Smooth muscle cell of trachea (primary cell): ENCODE data around the gene ZNF205. TPM values are rescaled to one million over a fixed set of nuclear protein-coding genes. Genes with fewer than 3 reads are reported as not detected.

ENCODE experiments used
- total RNA-seq: library from RNA; depleted of rRNA; stranded (reverse); fragments of >200 nt; gene quantifications from 2 replicates; pipeline ENCODE4 v1.2.1, GENCODE V29; 2014

ZNF205 gene
- total RNA-seq: 17.6 and 25.1 TPM in 2 replicates

GRCh38 chr16:3112058-3112880 is at the start of gene ZNF205:
TSS of gene ZNF205 (plus strand) at chr16:3112586. CDS start at chr16:3113431, 845 bp downstream.

GRCh38 chr16:3065069-3065741 is 47.2 kb upstream of the ZNF205 start, which contains the start of gene IL32:
TSS of gene IL32 (plus strand) at chr16:3065640. CDS start at chr16:3065812, 172 bp downstream.

GRCh38 chr16:3098459-3099394 is 13.7 kb upstream of the ZNF205 start, which contains the start of gene ZSCAN10:
TSS of gene ZSCAN10 (minus strand) at chr16:3099294. CDS start at chr16:3092937, 6,357 bp downstream.

GRCh38 chr16:3134338-3135125 is 22.1 kb downstream of the ZNF205 start, which contains the start of gene ZNF213:
TSS of gene ZNF213 (plus strand) at chr16:3135029. CDS start at chr16:3137281, 2,252 bp downstream.

Other genes with a start within 250 kb of the ZNF205 start
- 73.9 and 77.1 TPM in 2 replicates for gene FLYWCH2, start 229.4 kb upstream of the ZNF205 start, total RNA-seq
- 46.4 and 77.6 TPM in 2 replicates for gene FLYWCH1, start 200.7 kb upstream of the ZNF205 start, total RNA-seq
- 0.17 TPM in 1 of 2 replicates, not detected in the other for gene KREMEN2, start 148.3 kb upstream of the ZNF205 start, total RNA-seq
- gene PAQR4, start 143.2 kb upstream of the ZNF205 start, total RNA-seq: 2.5 and 6.5 TPM in 2 replicates
- 0.83 and 9.9 TPM in 2 replicates for gene PKMYT1, start 132.1 kb upstream of the ZNF205 start, total RNA-seq
- under 0.01 TPM in 1 of 2 replicates, not detected in the other for gene CLDN9, start 99.7 kb upstream of the ZNF205 start, total RNA-seq
- gene CLDN6, start 94.4 kb upstream of the ZNF205 start, total RNA-seq: 0.15 TPM in 1 of 2 replicates, not detected in the other
- gene TNFRSF12A, start 92.2 kb upstream of the ZNF205 start, total RNA-seq: 91.0 and 208 TPM in 2 replicates
- gene HCFC1R1, start 88.6 kb upstream of the ZNF205 start, total RNA-seq: 12.5 and 73.4 TPM in 2 replicates
- 20.0 and 26.9 TPM in 2 replicates for gene THOC6, start 88.6 kb upstream of the ZNF205 start, total RNA-seq
- gene BICDL2, start 75.6 kb upstream of the ZNF205 start, total RNA-seq: 0.17 TPM in 1 of 2 replicates, not detected in the other
- gene MMP25, start 66.0 kb upstream of the ZNF205 start, total RNA-seq: 0.15 TPM in 1 of 2 replicates, not detected in the other
- gene IL32, start 46.9 kb upstream of the ZNF205 start, total RNA-seq: 2.6 and 14.2 TPM in 2 replicates
- 0.17 TPM in 1 of 2 replicates, not detected in the other for gene ZSCAN10, start 13.3 kb upstream of the ZNF205 start, total RNA-seq
- gene ZNF213, start 22.4 kb downstream of the ZNF205 start, total RNA-seq: 9.0 and 11.6 TPM in 2 replicates
- gene OR1F1, start 75.6 kb downstream of the ZNF205 start, total RNA-seq: not detected in 2 replicates
- gene ZNF200, start 122.6 kb downstream of the ZNF205 start, total RNA-seq: 8.6 and 9.6 TPM in 2 replicates
- under 0.01 and 0.15 TPM in 2 replicates for gene MEFV, start 144.0 kb downstream of the ZNF205 start, total RNA-seq
- 49.9 and 53.9 TPM in 2 replicates for gene ZNF263, start 170.9 kb downstream of the ZNF205 start, total RNA-seq
- 4.2 and 6.0 TPM in 2 replicates for gene TIGD7, start 192.8 kb downstream of the ZNF205 start, total RNA-seq
- gene ZNF75A, start 192.9 kb downstream of the ZNF205 start, total RNA-seq: 20.2 and 26.6 TPM in 2 replicates
- 0.83 TPM in 1 of 2 replicates, not detected in the other for gene OR2C1, start 243.3 kb downstream of the ZNF205 start, total RNA-seq